HG03280 (cell line): Measurements from ENCODE around the gene TBC1D2B.

Source experiments
- ATAC-seq: cut with Tn5 transposase; IDR thresholded peaks from one replicate; pipeline ENCODE4 v1.9.1; 2021; ENCODE audit warnings: mild to moderate bottlenecking, moderate library complexity; ENCODE audit not compliant: unreplicated experiment

Gene TBC1D2B

DNA sequence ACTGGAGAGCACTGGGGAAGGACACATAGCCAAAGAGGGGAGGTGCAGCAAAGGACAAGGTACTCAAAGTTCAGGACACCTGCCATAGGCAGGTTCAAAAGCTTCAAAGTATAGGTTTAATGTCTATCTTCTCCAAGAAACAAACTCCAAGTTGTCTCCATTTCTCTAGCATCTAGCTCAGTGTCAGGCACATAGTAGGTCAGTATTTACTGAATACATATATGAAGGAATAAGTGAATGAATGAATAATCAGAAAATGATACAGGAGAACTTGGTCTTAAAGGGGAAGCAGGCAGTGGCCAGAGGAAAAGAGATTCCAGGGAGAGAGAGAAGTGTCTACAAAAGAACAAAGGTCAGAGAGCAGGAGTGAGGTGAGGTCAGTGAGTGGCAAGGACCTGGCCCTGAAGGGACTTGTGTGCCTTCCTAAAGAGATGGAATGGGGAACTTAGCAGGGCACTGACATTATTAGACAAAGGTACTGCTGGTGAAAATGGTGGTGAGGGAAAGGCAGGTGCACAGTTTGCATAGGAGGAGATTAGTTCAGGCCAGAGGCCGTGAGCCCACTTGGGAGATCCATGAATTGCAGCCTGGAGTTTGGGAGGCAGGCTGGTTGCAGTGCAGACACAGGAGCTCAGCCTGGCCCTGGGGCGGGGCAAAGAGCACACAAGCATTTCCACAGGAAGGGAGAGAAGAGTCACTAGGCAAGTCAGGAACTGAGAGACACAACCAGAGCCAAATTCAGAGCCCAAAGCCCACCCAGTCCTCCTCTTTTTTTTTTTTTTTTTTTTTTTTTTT is 21.4 kb downstream of the TBC1D2B start:
- no peak for ATAC-seq

- ATAC-seq: no peak
Observed at GRCh38 chr15:78054966-78055365, 22.5 kb downstream of the TBC1D2B start.

DNA sequence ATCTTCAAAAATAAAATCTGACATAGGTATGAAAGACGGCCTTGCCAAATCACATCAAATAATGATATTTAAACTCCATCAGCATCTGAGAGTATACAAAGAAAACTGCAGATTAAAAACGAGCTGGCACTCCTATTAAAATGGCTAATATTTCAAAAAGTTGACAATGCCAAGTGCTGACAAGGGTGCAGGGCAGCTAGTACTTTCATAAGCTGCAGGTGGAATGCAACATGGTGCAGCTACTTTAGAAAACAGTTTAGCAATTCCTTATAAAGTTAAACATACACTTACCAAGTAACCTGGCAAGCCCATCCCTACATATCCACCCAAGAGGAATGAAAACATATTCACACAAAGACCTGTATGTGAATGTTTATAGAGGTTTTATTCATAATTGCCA is 23.0 kb downstream of the TBC1D2B start:
- no peak for ATAC-seq

GRCh38 chr15:78052545-78052944 is 25.0 kb downstream of the TBC1D2B start:
- no peak for ATAC-seq

GRCh38 chr15:78052001-78052401 is 25.5 kb downstream of the TBC1D2B start:
- no peak for ATAC-seq

DNA sequence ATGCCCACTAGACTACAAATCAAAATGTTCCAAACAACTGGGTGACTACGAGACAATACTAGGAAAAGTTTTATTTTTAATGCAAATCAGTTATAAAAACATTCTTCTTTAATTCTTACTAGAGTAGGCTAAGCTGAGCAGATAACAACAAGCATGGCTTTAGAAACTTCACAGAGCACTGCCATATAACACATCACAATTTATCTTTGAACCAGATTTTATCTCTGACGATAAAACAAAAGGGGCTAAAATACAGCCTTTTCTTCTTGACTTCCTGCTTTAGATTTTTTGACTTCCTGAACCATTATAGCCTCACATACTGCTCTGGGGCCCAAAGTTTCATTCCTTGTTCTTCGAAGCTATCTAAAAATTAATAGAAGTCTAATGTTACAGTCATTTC is 25.9 kb downstream of the TBC1D2B start:
- ATAC-seq: no peak

DNA sequence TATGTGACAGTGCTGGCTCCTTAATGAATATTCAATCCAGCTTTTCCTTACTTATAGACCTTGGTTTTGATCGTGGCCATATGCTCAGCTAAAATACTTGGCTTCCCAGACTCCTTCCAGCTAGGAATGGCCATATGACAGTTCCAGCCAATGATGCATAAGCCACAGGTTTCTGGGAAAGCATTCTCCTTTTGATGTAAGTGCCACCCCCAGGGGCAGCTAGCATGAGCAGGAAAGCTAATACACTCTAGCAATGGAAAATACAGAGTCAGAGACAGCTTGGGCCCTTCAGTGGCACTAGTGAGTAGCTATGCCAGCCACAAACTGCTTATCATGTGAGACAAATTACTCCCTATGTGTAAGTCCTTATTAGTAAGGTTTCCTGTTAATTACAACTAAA is 26.7 kb downstream of the TBC1D2B start:
- no peak for ATAC-seq

DNA sequence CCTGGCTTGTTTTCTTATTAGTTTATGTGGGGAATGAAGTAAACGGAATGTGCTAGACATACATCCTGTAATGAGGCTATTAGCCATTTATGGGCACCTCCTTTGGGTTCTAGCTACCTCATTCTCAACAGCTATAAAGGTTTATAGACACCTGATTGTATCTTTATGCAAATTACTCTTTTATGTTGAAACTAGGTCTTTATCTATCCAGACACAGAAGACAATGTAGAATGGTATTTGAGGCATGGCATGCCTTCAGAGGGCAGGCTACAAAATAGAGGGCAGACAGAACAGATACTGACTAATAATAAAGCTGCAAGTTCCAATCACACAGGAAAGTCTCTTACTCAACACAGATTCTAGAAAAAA is 27.1 kb downstream of the TBC1D2B start:
- ATAC-seq: no peak

DNA sequence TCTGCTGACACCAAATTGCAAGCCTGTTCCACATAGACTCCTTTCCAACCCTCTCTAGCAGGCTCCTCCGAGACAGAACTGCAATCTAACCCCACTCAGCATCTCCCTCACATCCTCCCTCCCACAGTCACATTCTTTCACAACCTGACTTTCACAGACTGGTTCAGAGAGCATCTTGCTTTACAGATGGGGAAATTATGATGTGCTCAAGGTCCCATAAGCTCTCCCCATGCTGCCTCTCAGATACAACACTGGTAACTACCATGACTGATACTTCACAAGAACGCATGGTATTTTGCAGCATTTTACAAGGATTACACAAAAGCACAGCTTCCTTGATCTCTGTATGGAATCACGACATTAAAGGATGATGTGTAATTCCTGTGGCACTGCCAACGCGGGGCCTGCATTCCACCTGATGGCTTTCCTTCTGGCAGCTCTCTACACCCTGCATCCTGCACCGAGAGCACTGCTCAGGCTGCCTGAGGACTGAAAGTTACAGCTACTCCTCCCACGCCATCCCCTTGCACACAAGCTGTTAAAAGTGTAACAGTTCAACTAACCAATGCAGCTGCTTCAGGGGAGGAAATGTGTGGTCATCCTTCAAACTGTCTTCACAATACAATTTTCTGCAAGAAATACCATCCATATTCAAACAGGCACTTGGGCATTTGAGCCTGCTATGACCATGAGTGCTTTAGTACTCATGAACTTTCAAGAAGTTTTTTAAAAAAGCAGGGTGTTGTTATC is 27.6 kb downstream of the TBC1D2B start:
- ATAC-seq: no peak

DNA sequence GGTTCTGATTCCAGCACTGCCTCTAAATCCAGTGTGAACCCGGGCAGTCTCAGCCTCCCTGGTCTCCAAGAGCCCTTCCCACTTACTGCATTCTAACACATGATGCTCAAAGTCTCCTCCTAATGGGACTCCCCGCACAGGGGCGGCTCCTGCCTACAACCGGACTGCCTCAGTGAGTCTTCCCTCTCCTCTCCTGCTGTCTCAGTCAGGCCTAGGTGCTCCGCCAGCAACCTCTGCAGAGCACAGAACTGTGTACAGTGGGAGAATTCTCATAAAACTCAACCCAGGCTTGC is 28.9 kb downstream of the TBC1D2B start:
- no peak for ATAC-seq

GRCh38 chr15:78047761-78048627 is 29.5 kb downstream of the TBC1D2B start:
- ATAC-seq: no peak

- ATAC-seq: no peak
Observed at GRCh38 chr15:78046796-78047341, 30.6 kb downstream of the TBC1D2B start.

- no peak for ATAC-seq
Observed at GRCh38 chr15:78045189-78045588, 32.3 kb downstream of the TBC1D2B start.

DNA sequence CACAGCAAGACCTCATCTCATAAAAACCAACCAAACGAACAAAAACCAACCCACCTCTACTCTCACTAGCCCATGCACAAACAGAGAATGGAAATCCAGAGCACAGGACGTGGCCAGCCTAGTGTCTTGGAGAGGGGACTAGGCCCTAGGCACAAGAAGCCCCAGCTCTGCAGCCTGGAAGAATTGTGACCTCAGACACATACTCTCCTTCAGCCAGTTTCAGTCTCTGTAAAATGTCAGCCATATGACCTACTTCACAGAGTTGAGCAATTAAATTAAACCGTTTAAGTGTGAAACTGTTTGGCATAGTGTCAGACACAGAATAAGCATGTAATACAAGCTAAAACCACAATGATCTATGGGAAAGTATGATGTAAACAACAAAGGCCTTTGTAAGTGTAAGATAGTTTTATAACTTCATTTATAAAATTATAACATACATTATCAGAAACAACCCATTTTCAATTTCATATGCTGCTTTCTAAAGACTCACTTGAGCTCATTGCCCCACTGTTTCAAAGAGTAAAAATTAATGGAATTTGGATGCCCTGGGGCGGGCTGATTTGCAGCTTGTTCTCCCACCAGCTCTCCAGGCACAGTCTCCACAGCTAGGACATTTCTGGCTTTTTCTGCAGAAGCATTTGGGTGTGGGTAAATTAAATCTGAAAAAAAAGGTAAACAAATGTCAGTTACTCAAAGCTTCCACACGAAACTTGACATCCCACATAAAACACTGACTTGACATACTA is 32.9 kb downstream of the TBC1D2B start:
- no peak for ATAC-seq

GRCh38 chr15:78041946-78042345 is 35.6 kb downstream of the TBC1D2B start:
- ATAC-seq: no peak

- no peak for ATAC-seq
Observed at GRCh38 chr15:78040653-78041244, 36.8 kb downstream of the TBC1D2B start.

DNA sequence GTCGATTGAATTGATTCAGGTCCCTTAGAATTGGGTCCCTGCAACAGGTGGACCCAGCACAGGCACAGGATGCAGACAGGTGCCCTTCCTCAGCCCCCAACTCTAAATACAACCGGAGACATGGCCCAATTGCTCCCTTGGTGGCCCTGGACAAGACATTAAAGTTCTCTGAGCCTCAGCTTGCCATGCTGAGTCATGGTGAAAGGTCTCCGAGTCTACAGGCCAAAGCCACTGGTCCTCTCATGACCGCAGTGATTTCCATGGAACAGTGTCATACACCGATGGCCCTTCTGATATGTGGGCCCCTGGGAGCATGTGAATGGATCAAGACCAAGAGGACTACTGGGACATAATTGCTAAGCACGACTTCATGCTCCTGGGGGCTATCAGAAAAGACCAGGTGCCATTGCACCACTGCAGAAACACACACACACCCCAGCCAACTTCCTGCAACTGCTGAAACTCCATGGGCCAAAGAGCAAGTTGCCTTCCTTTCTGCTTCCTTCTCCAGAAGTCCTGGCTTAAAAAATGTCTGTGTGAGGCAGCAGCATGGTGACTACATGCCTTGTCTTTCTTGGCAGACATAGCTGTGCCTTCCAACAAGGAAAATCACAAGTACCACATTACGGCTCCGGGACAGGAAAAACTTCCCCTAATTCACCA is 38.8 kb downstream of the TBC1D2B start:
- ATAC-seq: no peak

DNA sequence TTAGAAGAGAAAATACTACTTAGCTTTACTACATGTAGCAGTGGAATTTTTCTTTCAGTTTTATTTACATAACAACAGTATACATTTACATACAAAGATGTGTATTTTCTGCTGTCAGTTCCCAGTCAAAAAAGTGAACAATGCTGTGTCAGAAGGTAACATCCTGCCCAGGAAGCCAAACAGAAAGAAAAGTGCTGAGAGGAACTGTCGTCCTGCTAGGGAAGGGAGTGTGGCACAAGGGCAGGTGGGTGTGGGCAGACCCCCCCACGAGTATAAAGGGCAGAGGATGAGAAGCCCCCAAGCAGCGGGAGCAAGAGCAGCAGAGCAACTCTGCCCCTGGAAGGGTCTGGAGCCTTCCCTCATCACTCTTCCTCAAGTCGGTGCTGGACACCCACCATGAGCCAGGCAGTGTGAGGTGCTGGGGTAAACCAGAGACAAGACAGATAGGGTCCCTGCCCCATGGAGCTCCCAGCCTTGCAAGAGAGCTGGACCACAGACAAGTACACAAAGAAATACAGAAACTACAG is 39.7 kb downstream of the TBC1D2B start:
- ATAC-seq: no peak

GRCh38 chr15:78037328-78037727 is 40.2 kb downstream of the TBC1D2B start:
- ATAC-seq: no peak
